GM12878 (cell line): ENCODE results near the gene AHNAK. TPM values are rescaled to one million over a fixed set of nuclear protein-coding genes. Genes with fewer than 3 reads are reported as not detected.

Experiments used
- ATF7 ChIP-seq: fragments of 450-650 bp; IDR thresholded peaks from 2 replicates; pipeline ENCODE4 v1.6.1; 2016; ENCODE audit warnings: low read depth, mild to moderate bottlenecking
- BCLAF1 ChIP-seq: fragments of 450-650 bp; IDR thresholded peaks from 2 replicates; pipeline ENCODE4 v1.6.1; 2017; ENCODE audit warnings: antibody characterized with exemption, mild to moderate bottlenecking, moderate library complexity
- BHLHE40 ChIP-seq, 2 experiments: fragments of 450-650 bp in 1 of 2; IDR thresholded peaks; 2 replicates each; pipeline ENCODE4 v1.6.1; 2011 to 2017; ENCODE audit warnings: low read depth in 2 of 2, borderline replicate concordance in 1 of 2, improper control_type of control experiment in 1 of 2, low read length in 1 of 2, mild to moderate bottlenecking in 1 of 2
- CBX3 ChIP-seq: fragments of 200-600 bp; sonication (generic); IDR thresholded peaks from 2 replicates; pipeline ENCODE4 v1.6.1; 2016; ENCODE audit warnings: low read depth, borderline replicate concordance
- EGR1 ChIP-seq, 2 experiments: IDR thresholded peaks; 1 replicate in 1 of 2; 2 replicates in 1 of 2; pipeline ENCODE4 v1.6.1; 2011 to 2012; ENCODE audit warnings: low read depth in 2 of 2, low read length in 2 of 2, borderline replicate concordance in 1 of 2, mild to moderate bottlenecking in 1 of 2, moderate library complexity in 1 of 2
- ESRRA ChIP-seq: IDR thresholded peaks from 2 replicates; pipeline ENCODE4 v1.6.1; 2012; ENCODE audit warnings: mild to moderate bottlenecking, low read length, improper control_type of control experiment
- HCFC1 ChIP-seq: fragments of 150-350 bp; IDR thresholded peaks from 2 replicates; pipeline ENCODE4 v1.6.1; 2014; ENCODE audit warnings: low read length
- KDM1A ChIP-seq: fragments of 200-600 bp; sonication (generic); IDR thresholded peaks from 2 replicates; pipeline ENCODE4 v1.6.1; 2016; ENCODE audit warnings: borderline replicate concordance
- LARP7 ChIP-seq: fragments of 450-650 bp; IDR thresholded peaks from 2 replicates; pipeline ENCODE4 v1.6.1; 2017; ENCODE audit warnings: mild to moderate bottlenecking
- MLLT1 ChIP-seq: fragments of 450-650 bp; IDR thresholded peaks from 2 replicates; pipeline ENCODE4 v1.6.1; 2016; ENCODE audit warnings: mild to moderate bottlenecking
- NFIC ChIP-seq: IDR thresholded peaks from 2 replicates; pipeline ENCODE4 v1.6.1; 2012; ENCODE audit warnings: low read depth, mild to moderate bottlenecking, inconsistent platforms, low read length, moderate library complexity
- NFYA ChIP-seq: IDR thresholded peaks from 2 replicates; pipeline ENCODE4 v1.6.1; 2011; ENCODE audit warnings: low read depth, mild to moderate bottlenecking, low read length, improper control_type of control experiment, borderline replicate concordance
- PML ChIP-seq: IDR thresholded peaks from 2 replicates; pipeline ENCODE4 v1.6.1; 2012; ENCODE audit warnings: low read length, inconsistent platforms
- SKIL ChIP-seq: fragments of 450-650 bp; IDR thresholded peaks from 2 replicates; pipeline ENCODE4 v1.6.1; 2017; ENCODE audit warnings: mild to moderate bottlenecking, low read depth, inconsistent platforms; ENCODE audit not compliant: poor library complexity, severe bottlenecking
- ZNF24 ChIP-seq: fragments of 450-650 bp; IDR thresholded peaks from 2 replicates; pipeline ENCODE4 v1.6.1; 2017; ENCODE audit warnings: antibody characterized with exemption, mild to moderate bottlenecking
- polyA plus RNA-seq, 11 experiments: library from polyadenylated mRNA; depleted of rRNA in 4 of 11; unstranded in 6 of 11; stranded (reverse) in 5 of 11; fragments of >200 nt; fragmentation: Nextera tagmentation in 4 of 11; fragmentation: Illumina TruSeq in 1 of 11; extraction: Ambion mirVana in 4 of 11; extraction: Trizol in 1 of 11; gene quantifications; 1 replicate in 1 of 11; 2 replicates in 10 of 11; pipeline versions ENCODE4 v1.2.1 to v1.2.3, GENCODE V29; 2011 to 2016; ENCODE audit warnings: inconsistent platforms in 2 of 11, missing spikeins in 2 of 11, low read depth in 1 of 11
- total RNA-seq, 4 experiments: library from RNA; depleted of rRNA in 3 of 4; stranded (reverse); fragments of >200 nt in 3 of 4; fragmentation: Illumina TruSeq in 1 of 4; extraction: Trizol in 1 of 4; gene quantifications; 2 replicates each; pipeline versions ENCODE4 v1.2.1 to v1.2.3, GENCODE V29; 2013 to 2021
- TF ChIP-seq, protein P1 (sequence below): fragments of 450-650 bp; formaldehyde crosslinking; IDR thresholded peaks from 2 replicates; pipeline ENCODE4 v1.5.0; 2022; ENCODE audit warnings: mild to moderate bottlenecking, missing genetic modification characterization
- TF ChIP-seq, protein P2 (sequence below): IDR thresholded peaks from 2 replicates; pipeline ENCODE4 v1.6.1; 2012; ENCODE audit warnings: low read length, inconsistent platforms

The AHNAK gene
- total and polyA plus RNA-seq, 10 of the 15 experiments (the other 5 are each of a cell fraction or from before 2014, with no cell fraction given), result 0.76 to 90.3 (median 19.4) TPM

GRCh38 chr11:62542750-62543567 is 3.6 kb downstream of the AHNAK start (continued):
- TF ChIP-seq ZNF24 (no peak), NFIC (no peak), KDM1A (no peak), ESRRA (no peak), NFYA (no peak), BCLAF1 (no peak), MLLT1 (no peak), PML (no peak), BHLHE40 (IDR thresholded peaks at IDR 0.05; ENCODE audit: borderline replicate concordance in 1 of 2, low read depth in 2 of 2, low read length in 1 of 2) (no peak; a peak in 1 of 4 replicates), SKIL (no peak), ATF7 (0 out of 2 replicates have a peak, but pooled peaks have one; percentile 43), CBX3 (no peak), EGR1 (IDR thresholded peaks at IDR 0.05; ENCODE audit: borderline replicate concordance in 1 of 2, low read depth in 2 of 2, low read length in 2 of 2) (no peak), HCFC1 (no peak), LARP7 (no peak; the same call in 1 of the 2 replicates)
- TF ChIP-seq, protein P1, sequence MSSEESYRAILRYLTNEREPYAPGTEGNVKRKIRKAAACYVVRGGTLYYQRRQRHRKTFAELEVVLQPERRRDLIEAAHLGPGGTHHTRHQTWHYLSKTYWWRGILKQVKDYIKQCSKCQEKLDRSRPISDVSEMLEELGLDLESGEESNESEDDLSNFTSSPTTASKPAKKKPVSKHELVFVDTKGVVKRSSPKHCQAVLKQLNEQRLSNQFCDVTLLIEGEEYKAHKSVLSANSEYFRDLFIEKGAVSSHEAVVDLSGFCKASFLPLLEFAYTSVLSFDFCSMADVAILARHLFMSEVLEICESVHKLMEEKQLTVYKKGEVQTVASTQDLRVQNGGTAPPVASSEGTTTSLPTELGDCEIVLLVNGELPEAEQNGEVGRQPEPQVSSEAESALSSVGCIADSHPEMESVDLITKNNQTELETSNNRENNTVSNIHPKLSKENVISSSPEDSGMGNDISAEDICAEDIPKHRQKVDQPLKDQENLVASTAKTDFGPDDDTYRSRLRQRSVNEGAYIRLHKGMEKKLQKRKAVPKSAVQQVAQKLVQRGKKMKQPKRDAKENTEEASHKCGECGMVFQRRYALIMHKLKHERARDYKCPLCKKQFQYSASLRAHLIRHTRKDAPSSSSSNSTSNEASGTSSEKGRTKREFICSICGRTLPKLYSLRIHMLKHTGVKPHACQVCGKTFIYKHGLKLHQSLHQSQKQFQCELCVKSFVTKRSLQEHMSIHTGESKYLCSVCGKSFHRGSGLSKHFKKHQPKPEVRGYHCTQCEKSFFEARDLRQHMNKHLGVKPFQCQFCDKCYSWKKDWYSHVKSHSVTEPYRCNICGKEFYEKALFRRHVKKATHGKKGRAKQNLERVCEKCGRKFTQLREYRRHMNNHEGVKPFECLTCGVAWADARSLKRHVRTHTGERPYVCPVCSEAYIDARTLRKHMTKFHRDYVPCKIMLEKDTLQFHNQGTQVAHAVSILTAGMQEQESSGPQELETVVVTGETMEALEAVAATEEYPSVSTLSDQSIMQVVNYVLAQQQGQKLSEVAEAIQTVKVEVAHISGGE, result no peak
- TF ChIP-seq, protein P2, sequence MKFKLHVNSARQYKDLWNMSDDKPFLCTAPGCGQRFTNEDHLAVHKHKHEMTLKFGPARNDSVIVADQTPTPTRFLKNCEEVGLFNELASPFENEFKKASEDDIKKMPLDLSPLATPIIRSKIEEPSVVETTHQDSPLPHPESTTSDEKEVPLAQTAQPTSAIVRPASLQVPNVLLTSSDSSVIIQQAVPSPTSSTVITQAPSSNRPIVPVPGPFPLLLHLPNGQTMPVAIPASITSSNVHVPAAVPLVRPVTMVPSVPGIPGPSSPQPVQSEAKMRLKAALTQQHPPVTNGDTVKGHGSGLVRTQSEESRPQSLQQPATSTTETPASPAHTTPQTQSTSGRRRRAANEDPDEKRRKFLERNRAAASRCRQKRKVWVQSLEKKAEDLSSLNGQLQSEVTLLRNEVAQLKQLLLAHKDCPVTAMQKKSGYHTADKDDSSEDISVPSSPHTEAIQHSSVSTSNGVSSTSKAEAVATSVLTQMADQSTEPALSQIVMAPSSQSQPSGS, result no peak
